ENCODE data around the gene PAFAH1B1.

- TF ChIP-seq CTCF (IDR thresholded peaks at IDR 0.05) = no peak
- TF ChIP-seq POLR2AphosphoS5 (IDR thresholded peaks at IDR 0.05) = no peak
- no peak for TF ChIP-seq POLR2A (IDR thresholded peaks at IDR 0.05; ENCODE audit: low read depth)
These were observed 27.4 kb upstream of the PAFAH1B1 start for GRCh38 chr17:2566056-2566455.

Measured in esophagus muscularis mucosa (tissue), 3 donors.